Trophoblast cell (in vitro differentiated cells and primary cell): ENCODE data around the gene CENPQ.

ENCODE experiments used
- DNase-seq, 2 donors: peaks; one replicate each; pipeline ENCODE4 v3.0.0-alpha.2; 2016
- H2AFZ ChIP-seq: 2 replicates; pipeline ENCODE4 v1.6.1; 2013; ENCODE audit warnings: low read length, moderate library complexity, mild to moderate bottlenecking; ENCODE audit not compliant: insufficient read depth, poor library complexity
- H2AK5ac ChIP-seq: 2 replicates; pipeline ENCODE4 v1.6.1; 2013; ENCODE audit warnings: mild to moderate bottlenecking, low read length
- H2BK120ac ChIP-seq: 2 replicates; pipeline ENCODE4 v1.6.1; 2013; ENCODE audit warnings: low read length, mild to moderate bottlenecking, moderate library complexity; ENCODE audit not compliant: insufficient read depth, poor library complexity
- H2BK12ac ChIP-seq: 2 replicates; pipeline ENCODE4 v1.6.1; 2013; ENCODE audit warnings: mild to moderate bottlenecking, low read length, moderate library complexity
- H2BK5ac ChIP-seq: 2 replicates; pipeline ENCODE4 v1.6.1; 2013; ENCODE audit warnings: low read length, low read depth, moderate library complexity, mild to moderate bottlenecking; ENCODE audit not compliant: poor library complexity
- H3K14ac ChIP-seq: 2 replicates; pipeline ENCODE4 v1.6.1; 2013; ENCODE audit warnings: mild to moderate bottlenecking, low read length
- H3K18ac ChIP-seq: 2 replicates; pipeline ENCODE4 v1.6.1; 2013; ENCODE audit warnings: mild to moderate bottlenecking, low read length
- H3K23ac ChIP-seq: 2 replicates; pipeline ENCODE4 v1.6.1; 2013; ENCODE audit warnings: low read length
- H3K27ac ChIP-seq: 2 replicates; pipeline ENCODE4 v1.5.1; 2013; ENCODE audit warnings: low read depth, mild to moderate bottlenecking, inconsistent platforms, low read length, moderate library complexity
- H3K27me3 ChIP-seq: 2 replicates; pipeline ENCODE4 v1.6.1; 2013; ENCODE audit warnings: inconsistent platforms, mild to moderate bottlenecking, low read length, moderate library complexity; ENCODE audit not compliant: insufficient read depth
- H3K36me3 ChIP-seq, 2 experiments: 1 replicate in 1 of 2; 2 replicates in 1 of 2; pipeline ENCODE4 v1.6.1; 2013; ENCODE audit warnings: low read length in 2 of 2, mild to moderate bottlenecking in 2 of 2, moderate library complexity in 1 of 2; ENCODE audit not compliant: insufficient read depth in 2 of 2, control insufficient read depth in 1 of 2
- H3K4ac ChIP-seq: 2 replicates; pipeline ENCODE4 v1.6.1; 2013; ENCODE audit warnings: low read depth, mild to moderate bottlenecking, low read length, moderate library complexity
- H3K4me1 ChIP-seq, 2 experiments: 1 replicate in 1 of 2; 2 replicates in 1 of 2; pipeline ENCODE4 v1.6.1; 2013; ENCODE audit warnings: low read length in 2 of 2, mild to moderate bottlenecking in 2 of 2, moderate library complexity in 1 of 2; ENCODE audit not compliant: insufficient read depth in 2 of 2, control insufficient read depth in 1 of 2
- H3K4me2 ChIP-seq: 2 replicates; pipeline ENCODE4 v1.6.1; 2013; ENCODE audit warnings: inconsistent platforms, mild to moderate bottlenecking, low read length, moderate library complexity
- H3K4me3 ChIP-seq: 2 replicates; pipeline ENCODE4 v1.5.1; 2013; ENCODE audit warnings: mild to moderate bottlenecking, low read depth, low read length, inconsistent platforms
- H3K79me1 ChIP-seq: one replicate; pipeline ENCODE4 v1.6.1; 2013; ENCODE audit warnings: low read length
- H3K79me2 ChIP-seq: 2 replicates; pipeline ENCODE4 v1.6.1; 2013; ENCODE audit warnings: low read length, mild to moderate bottlenecking; ENCODE audit not compliant: control insufficient read depth, insufficient read depth, poor library complexity
- H3K9ac ChIP-seq: 2 replicates; pipeline ENCODE4 v1.6.1; 2013; ENCODE audit warnings: mild to moderate bottlenecking, low read length
- H3K9me3 ChIP-seq: 2 replicates; pipeline ENCODE4 v1.6.1; 2013; ENCODE audit warnings: low read depth, mild to moderate bottlenecking, control low read depth, inconsistent platforms, low read length; ENCODE audit not compliant: insufficient read depth
- H4K12ac ChIP-seq: 2 replicates; pipeline ENCODE4 v1.6.1; 2013; ENCODE audit warnings: low read depth, mild to moderate bottlenecking, low read length, moderate library complexity
- H4K8ac ChIP-seq: 2 replicates; pipeline ENCODE4 v1.6.1; 2013; ENCODE audit warnings: low read depth, mild to moderate bottlenecking, low read length, moderate library complexity
- H4K91ac ChIP-seq: one replicate; pipeline ENCODE4 v1.6.1; 2013; ENCODE audit warnings: low read depth, mild to moderate bottlenecking, low read length, moderate library complexity
- WGBS: extraction: QIAGEN DNeasy Blood & Tissue Kit; methylation state at CpG from one replicate; pipeline ENCODE4 v1.1.7; 2013; ENCODE audit warnings: missing lambda C conversion rate; ENCODE audit not compliant: insufficient read length, insufficient coverage; ENCODE audit errors: extremely low coverage; 5-methylcytosine and 5-hydroxymethylcytosine counted together

Gene CENPQ

DNA sequence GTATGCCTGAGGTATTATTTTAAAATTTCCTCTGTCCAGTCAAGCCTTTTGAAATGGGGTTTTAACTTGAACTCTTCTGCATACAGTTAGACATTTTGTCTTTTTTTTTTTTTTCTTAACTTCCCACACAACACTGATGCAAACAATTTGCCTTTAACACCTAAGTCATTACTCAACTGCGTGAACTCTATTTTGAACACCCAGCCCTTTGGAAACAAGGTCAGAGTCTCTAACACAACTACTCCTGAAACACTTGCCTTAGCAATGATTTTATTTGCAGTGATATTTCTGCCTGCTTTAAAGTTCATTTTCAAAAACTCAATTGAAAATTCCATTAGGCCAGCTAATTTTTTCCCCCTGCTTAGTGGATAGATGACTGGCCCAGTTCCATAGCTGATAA, 60.7 kb downstream of the CENPQ start:
- Histone ChIP-seq H3K18ac (no peak overlapping the region), H3K4me3 (no peak overlapping the region), H3K4ac (no peak overlapping the region), H2BK12ac (no peak overlapping the region), H4K8ac (no peak overlapping the region), H3K4me2 (no peak overlapping the region), H3K9ac (no peak overlapping the region), H2AK5ac (no peak overlapping the region), H2AFZ (no peak overlapping the region), H3K79me1 (no peaks in the 10 kb centered on the region), H3K4me1 (no peaks in the 10 kb centered on the region), H3K9me3 (no peaks in the 10 kb centered on the region), H4K91ac (no peak overlapping the region), H2BK5ac (no peak overlapping the region), H3K36me3 (no peaks in the 10 kb centered on the region), H3K27ac (no peak overlapping the region), H3K14ac (no peak overlapping the region), H3K23ac (no peak overlapping the region), H4K12ac (no peak overlapping the region), H2BK120ac (no peak overlapping the region), H3K27me3 (no peaks in the 10 kb centered on the region), H3K79me2 (no peaks in the 10 kb centered on the region)
- DNase-seq = no peak
- no CpG with 5 or more reads among the region's 1 CpG for WGBS

DNA sequence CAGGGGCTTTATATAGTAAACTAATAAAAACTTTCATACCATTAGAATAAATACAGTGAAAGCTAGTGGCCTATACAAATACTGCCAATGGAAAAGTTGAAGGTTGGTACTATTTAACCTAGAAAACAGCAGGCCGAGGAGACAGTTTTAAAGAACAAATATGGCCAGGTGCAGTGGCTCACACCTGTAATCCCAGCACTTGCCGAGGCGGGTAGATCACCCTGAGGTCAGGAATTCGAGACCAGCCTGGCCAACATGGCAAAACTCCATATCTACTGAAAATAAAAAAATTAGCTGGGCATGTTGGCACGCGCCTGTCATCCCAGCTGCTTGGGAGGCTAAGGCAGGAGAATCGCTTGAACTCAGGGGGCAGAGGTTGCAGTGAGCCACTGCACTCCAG, 61.4 kb downstream of the CENPQ start:
- H3K27ac ChIP-seq = no peak overlapping the region
- no peak overlapping the region for H3K23ac ChIP-seq
- H3K4me1 ChIP-seq = no peaks in the 10 kb centered on the region
- no peak overlapping the region for H3K18ac ChIP-seq
- no peak overlapping the region for H2AK5ac ChIP-seq
- WGBS = no CpG with 5 or more reads among the region's 7 CpGs
- H3K4me2 ChIP-seq = no peak overlapping the region
- H4K8ac ChIP-seq = no peak overlapping the region
- no peak overlapping the region for H3K14ac ChIP-seq
- no peak overlapping the region for H4K12ac ChIP-seq
- DNase-seq = no peak
- H3K79me1 ChIP-seq = no peaks in the 10 kb centered on the region
- no peak overlapping the region for H2BK5ac ChIP-seq
- H2AFZ ChIP-seq = no peak overlapping the region
- no peak overlapping the region for H2BK12ac ChIP-seq
- no peak overlapping the region for H3K4me3 ChIP-seq
- no peaks in the 10 kb centered on the region for H3K27me3 ChIP-seq
- H2BK120ac ChIP-seq = no peak overlapping the region
- no peak overlapping the region for H3K9ac ChIP-seq
- no peak overlapping the region for H3K4ac ChIP-seq
- H4K91ac ChIP-seq = no peak overlapping the region
- no peaks in the 10 kb centered on the region for H3K9me3 ChIP-seq
- H3K79me2 ChIP-seq = no peaks in the 10 kb centered on the region
- no peaks in the 10 kb centered on the region for H3K36me3 ChIP-seq

DNA sequence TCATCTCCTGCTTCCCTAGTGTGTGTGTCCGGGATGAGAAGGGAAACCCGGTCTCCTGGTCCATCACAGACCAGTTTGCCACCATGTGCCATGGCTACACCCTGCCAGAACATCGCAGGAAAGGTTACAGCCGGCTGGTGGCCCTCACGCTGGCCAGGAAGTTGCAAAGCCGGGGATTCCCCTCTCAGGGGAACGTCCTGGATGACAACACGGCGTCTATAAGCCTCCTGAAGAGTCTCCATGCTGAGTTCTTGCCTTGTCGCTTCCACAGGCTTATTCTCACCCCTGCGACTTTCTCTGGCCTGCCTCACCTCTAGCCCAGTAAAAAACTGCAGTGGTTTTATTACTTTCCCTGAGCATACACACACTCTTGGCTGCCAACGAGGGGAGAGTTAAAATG, 63.4 kb downstream of the CENPQ start:
- H2AFZ ChIP-seq = no peak overlapping the region
- H2AK5ac ChIP-seq = no peak overlapping the region
- H3K4me1 ChIP-seq = no peaks in the 10 kb centered on the region
- no peaks in the 10 kb centered on the region for H3K36me3 ChIP-seq
- no peak overlapping the region for H2BK120ac ChIP-seq
- H2BK5ac ChIP-seq = no peak overlapping the region
- H3K27me3 ChIP-seq = no peaks in the 10 kb centered on the region
- no peak overlapping the region for H4K8ac ChIP-seq
- no peaks in the 10 kb centered on the region for H3K79me1 ChIP-seq
- no peak overlapping the region for H3K23ac ChIP-seq
- no CpG with 5 or more reads among the region's 12 CpGs for WGBS
- no peak overlapping the region for H2BK12ac ChIP-seq
- no peak overlapping the region for H4K91ac ChIP-seq
- H3K14ac ChIP-seq = no peak overlapping the region
- H3K4ac ChIP-seq = no peak overlapping the region
- H3K79me2 ChIP-seq = no peaks in the 10 kb centered on the region
- no peak overlapping the region for H3K4me3 ChIP-seq
- H3K9ac ChIP-seq = no peak overlapping the region
- no peak for DNase-seq
- no peak overlapping the region for H3K4me2 ChIP-seq
- H4K12ac ChIP-seq = no peak overlapping the region
- no peaks in the 10 kb centered on the region for H3K9me3 ChIP-seq
- no peak overlapping the region for H3K27ac ChIP-seq
- H3K18ac ChIP-seq = no peak overlapping the region

DNA sequence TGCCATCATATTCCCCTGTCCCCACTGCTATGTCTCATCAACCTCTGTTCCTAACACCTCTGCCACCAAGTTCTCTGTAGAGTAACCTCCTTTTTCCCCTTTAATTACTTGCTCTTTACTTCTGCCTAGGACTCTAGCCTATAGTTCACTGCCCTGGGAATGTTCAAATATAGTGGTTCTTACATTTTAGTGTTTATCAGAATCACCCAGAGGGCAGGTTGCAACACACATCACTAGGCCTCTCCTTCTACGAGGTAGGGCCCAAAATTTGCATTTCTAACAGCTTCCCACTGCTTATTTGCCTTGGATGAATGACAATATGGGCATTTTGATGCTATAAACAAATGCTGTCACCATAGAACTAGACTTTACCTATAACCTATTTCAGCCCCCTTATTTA, 64.2 kb downstream of the CENPQ start:
- WGBS = no CpG with 5 or more reads among the region's 1 CpG
- H3K9ac ChIP-seq = no peak overlapping the region

More for the DNA sequence above, 64.2 kb downstream of the CENPQ start:
- H3K23ac ChIP-seq = no peak overlapping the region
- H2AFZ ChIP-seq = no peak overlapping the region
- no peaks in the 10 kb centered on the region for H3K79me2 ChIP-seq
- H3K4me2 ChIP-seq = no peak overlapping the region
- H3K27ac ChIP-seq = no peak overlapping the region
- no peak overlapping the region for H3K4ac ChIP-seq
- no peaks in the 10 kb centered on the region for H3K79me1 ChIP-seq
- no peak overlapping the region for H2BK120ac ChIP-seq
- H4K8ac ChIP-seq = no peak overlapping the region
- no peak overlapping the region for H4K91ac ChIP-seq
- H3K4me3 ChIP-seq = no peak overlapping the region
- peak in 1 of 2 donors; percentile 8 for DNase-seq
- H2AK5ac ChIP-seq = no peak overlapping the region
- no peaks in the 10 kb centered on the region for H3K36me3 ChIP-seq
- no peak overlapping the region for H3K14ac ChIP-seq
- H3K27me3 ChIP-seq = no peaks in the 10 kb centered on the region
- no peak overlapping the region for H3K18ac ChIP-seq
- no peak overlapping the region for H4K12ac ChIP-seq
- no peaks in the 10 kb centered on the region for H3K4me1 ChIP-seq
- H2BK12ac ChIP-seq = no peak overlapping the region
- H2BK5ac ChIP-seq = no peak overlapping the region
- H3K9me3 ChIP-seq = no peaks in the 10 kb centered on the region
